ENCODE measurements around the gene HMG20A.

Gene HMG20A

GRCh38 chr15:77514641-77515402, 94.1 kb downstream of the HMG20A start:
- DNase-seq (ENCODE audit: low read depth in 4 of 4, low spot score in 1 of 4), result no peak

GRCh38 chr15:77515613-77516012, 94.9 kb downstream of the HMG20A start:
- DNase-seq (ENCODE audit: low read depth in 4 of 4, low spot score in 1 of 4), result no peak

GRCh38 chr15:77516076-77516475, 95.4 kb downstream of the HMG20A start:
- DNase-seq (ENCODE audit: low read depth in 4 of 4, low spot score in 1 of 4), result no peak

- no peak for DNase-seq (ENCODE audit: low read depth in 4 of 4, low spot score in 1 of 4)
Measured at GRCh38 chr15:77516786-77517185, 96.1 kb downstream of the HMG20A start.

GRCh38 chr15:77517579-77517978, 96.9 kb downstream of the HMG20A start:
- DNase-seq (ENCODE audit: low read depth in 4 of 4, low spot score in 1 of 4), result no peak

- DNase-seq (ENCODE audit: low read depth in 4 of 4, low spot score in 1 of 4), result no peak
Measured at GRCh38 chr15:77518458-77518857, 97.8 kb downstream of the HMG20A start.

GRCh38 chr15:77519540-77519939, 98.9 kb downstream of the HMG20A start:
- no peak for DNase-seq (ENCODE audit: low read depth in 4 of 4, low spot score in 1 of 4)

- DNase-seq (ENCODE audit: low read depth in 4 of 4, low spot score in 1 of 4), result no peak
Measured at GRCh38 chr15:77521206-77521605, 100.5 kb downstream of the HMG20A start.

- DNase-seq (ENCODE audit: low read depth in 4 of 4, low spot score in 1 of 4), result no peak
Measured at GRCh38 chr15:77525400-77525811, 104.7 kb downstream of the HMG20A start.

- DNase-seq (ENCODE audit: low read depth in 4 of 4, low spot score in 1 of 4), result no peak
Measured at GRCh38 chr15:77525907-77526594, 105.4 kb downstream of the HMG20A start.

GRCh38 chr15:77526595-77527163, 106.0 kb downstream of the HMG20A start:
- DNase-seq (ENCODE audit: low read depth in 4 of 4, low spot score in 1 of 4), result no peak

- no peak for DNase-seq (ENCODE audit: low read depth in 4 of 4, low spot score in 1 of 4)
Measured at GRCh38 chr15:77527164-77527778, 106.6 kb downstream of the HMG20A start.

- DNase-seq (ENCODE audit: low read depth in 4 of 4, low spot score in 1 of 4), result no peak
Measured at GRCh38 chr15:77527831-77528231, 107.1 kb downstream of the HMG20A start.

- DNase-seq (ENCODE audit: low read depth in 4 of 4, low spot score in 1 of 4), result no peak
Measured at GRCh38 chr15:77528290-77528967, 107.7 kb downstream of the HMG20A start.

- DNase-seq (ENCODE audit: low read depth in 4 of 4, low spot score in 1 of 4), result no peak
Measured at GRCh38 chr15:77528968-77529319, 108.3 kb downstream of the HMG20A start.

GRCh38 chr15:77529394-77530159, 108.9 kb downstream of the HMG20A start:
- DNase-seq (ENCODE audit: low read depth in 4 of 4, low spot score in 1 of 4), result no peak

GRCh38 chr15:77530576-77530975, 109.9 kb downstream of the HMG20A start:
- DNase-seq (ENCODE audit: low read depth in 4 of 4, low spot score in 1 of 4), result no peak

GRCh38 chr15:77531191-77532000, 110.7 kb downstream of the HMG20A start:
- DNase-seq (ENCODE audit: low read depth in 4 of 4, low spot score in 1 of 4), result no peak

GRCh38 chr15:77532067-77532710, 111.5 kb downstream of the HMG20A start:
- DNase-seq (ENCODE audit: low read depth in 4 of 4, low spot score in 1 of 4), result no peak
